Breast epithelium (tissue), 4 donors: ENCODE measurements around the gene SDCCAG8. TPM values are rescaled to one million over a fixed set of nuclear protein-coding genes. Genes with fewer than 3 reads are reported as not detected.
A peak's percentile ranks its signal among the peaks of the same experiment; 100 is the strongest.

Experiments
- DNase-seq, 2 donors: peaks; one replicate each; pipeline ENCODE4 v3.0.0-alpha.2; 2019; ENCODE audit warnings: low spot score in 2 of 2
- H3K27ac ChIP-seq, 2 donors: fragments of 200-600 bp; sonication (generic) in 1 of 2; one replicate each; pipeline ENCODE4 v1.5.1; 2016 to 2019; ENCODE audit warnings: mild to moderate bottlenecking in 1 of 2
- H3K27me3 ChIP-seq, 2 donors: fragments of 200-600 bp; sonication (generic) in 1 of 2; one replicate each; pipeline versions ENCODE4 v1.5.1 to v1.6.0; 2017 to 2019; ENCODE audit warnings: control low read depth in 1 of 2, mild to moderate bottlenecking in 1 of 2
- H3K36me3 ChIP-seq: fragments of 200-600 bp; one replicate; pipeline ENCODE4 v1.5.1; 2019
- H3K4me1 ChIP-seq, 2 donors: fragments of 200-600 bp; sonication (generic); one replicate each; pipeline ENCODE4 v1.5.1; 2016 to 2019; ENCODE audit warnings: control low read depth in 1 of 2
- H3K4me3 ChIP-seq, 3 donors: fragments of 200-600 bp; sonication (generic); 1 replicate in 2 of 3; 2 replicates in 1 of 3; pipeline ENCODE4 v1.5.1; 2016 to 2019; ENCODE audit warnings: mild to moderate bottlenecking in 3 of 3, moderate library complexity in 2 of 3
- H3K9me3 ChIP-seq, 2 donors: fragments of 200-600 bp; sonication (generic) in 1 of 2; one replicate each; pipeline ENCODE4 v1.5.1; 2016 to 2019; ENCODE audit warnings: control low read depth in 1 of 2
- POLR2A ChIP-seq: fragments of 450-650 bp; IDR thresholded peaks from one replicate; pipeline ENCODE4 v1.6.1; 2016; ENCODE audit warnings: antibody characterized with exemption, mild to moderate bottlenecking, moderate library complexity
- POLR2AphosphoS5 ChIP-seq, 3 donors: sonication (generic); formaldehyde crosslinking; IDR thresholded peaks; one replicate each; pipeline ENCODE4 v1.6.1; 2017; ENCODE audit warnings: antibody characterized with exemption in 3 of 3
- intact Hi-C: fragments of 100-400 bp; cut with DNase I; formaldehyde crosslinking; loops from one replicate; pipeline ENCODE4 v1.15.1; 2023; ENCODE audit warnings: low total_unique reads
- total RNA-seq, 3 donors: library from RNA; depleted of rRNA; stranded (reverse); fragments of >200 nt; gene quantifications; one replicate each; pipeline ENCODE4 v1.1.0, GENCODE V29; 2016
- TF ChIP-seq, protein P1 (sequence below), 3 donors: fragments of 450-650 bp; IDR thresholded peaks; one replicate each; pipeline ENCODE4 v1.5.1; 2016 to 2017; ENCODE audit warnings: antibody characterized with exemption in 3 of 3, mild to moderate bottlenecking in 3 of 3, moderate library complexity in 3 of 3

The SDCCAG8 gene
- total RNA-seq, 3 donors from 2014 or later, result 48.6 to 73.0 (median 62.3) TPM

GRCh38 chr1:243470502-243470901, 214.7 kb downstream of the SDCCAG8 start:
- no peak for DNase-seq
- TF ChIP-seq POLR2AphosphoS5 (IDR thresholded peaks at IDR 0.05) (no peak), POLR2A (no peak)
- TF ChIP-seq, protein P1, sequence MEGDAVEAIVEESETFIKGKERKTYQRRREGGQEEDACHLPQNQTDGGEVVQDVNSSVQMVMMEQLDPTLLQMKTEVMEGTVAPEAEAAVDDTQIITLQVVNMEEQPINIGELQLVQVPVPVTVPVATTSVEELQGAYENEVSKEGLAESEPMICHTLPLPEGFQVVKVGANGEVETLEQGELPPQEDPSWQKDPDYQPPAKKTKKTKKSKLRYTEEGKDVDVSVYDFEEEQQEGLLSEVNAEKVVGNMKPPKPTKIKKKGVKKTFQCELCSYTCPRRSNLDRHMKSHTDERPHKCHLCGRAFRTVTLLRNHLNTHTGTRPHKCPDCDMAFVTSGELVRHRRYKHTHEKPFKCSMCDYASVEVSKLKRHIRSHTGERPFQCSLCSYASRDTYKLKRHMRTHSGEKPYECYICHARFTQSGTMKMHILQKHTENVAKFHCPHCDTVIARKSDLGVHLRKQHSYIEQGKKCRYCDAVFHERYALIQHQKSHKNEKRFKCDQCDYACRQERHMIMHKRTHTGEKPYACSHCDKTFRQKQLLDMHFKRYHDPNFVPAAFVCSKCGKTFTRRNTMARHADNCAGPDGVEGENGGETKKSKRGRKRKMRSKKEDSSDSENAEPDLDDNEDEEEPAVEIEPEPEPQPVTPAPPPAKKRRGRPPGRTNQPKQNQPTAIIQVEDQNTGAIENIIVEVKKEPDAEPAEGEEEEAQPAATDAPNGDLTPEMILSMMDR (IDR thresholded peaks at IDR 0.05), result no peak
- intact Hi-C loops, result no loop called here
- H3K27ac ChIP-seq, result no peak overlapping the region
- H3K4me1 ChIP-seq, result no peaks in the 10 kb centered on the region
- no peaks in the 10 kb centered on the region for H3K9me3 ChIP-seq
- no peak overlapping the region for H3K4me3 ChIP-seq
- H3K36me3 ChIP-seq, result no peaks in the 10 kb centered on the region
- no peaks in the 10 kb centered on the region for H3K27me3 ChIP-seq

- no peak for DNase-seq
- Histone ChIP-seq H3K9me3 (no peaks in the 10 kb centered on the region), H3K36me3 (no peaks in the 10 kb centered on the region), H3K4me1 (no peaks in the 10 kb centered on the region), H3K27me3 (no peaks in the 10 kb centered on the region), H3K4me3 (no peak overlapping the region), H3K27ac (no peak overlapping the region)
- intact Hi-C loops, result no loop called here
- no peak for TF ChIP-seq POLR2A
- no peak for TF ChIP-seq POLR2AphosphoS5 (IDR thresholded peaks at IDR 0.05)
- TF ChIP-seq, protein P1 (IDR thresholded peaks at IDR 0.05), result no peak
These were observed 215.3 kb downstream of the SDCCAG8 start for GRCh38 chr1:243471026-243471685.

DNA sequence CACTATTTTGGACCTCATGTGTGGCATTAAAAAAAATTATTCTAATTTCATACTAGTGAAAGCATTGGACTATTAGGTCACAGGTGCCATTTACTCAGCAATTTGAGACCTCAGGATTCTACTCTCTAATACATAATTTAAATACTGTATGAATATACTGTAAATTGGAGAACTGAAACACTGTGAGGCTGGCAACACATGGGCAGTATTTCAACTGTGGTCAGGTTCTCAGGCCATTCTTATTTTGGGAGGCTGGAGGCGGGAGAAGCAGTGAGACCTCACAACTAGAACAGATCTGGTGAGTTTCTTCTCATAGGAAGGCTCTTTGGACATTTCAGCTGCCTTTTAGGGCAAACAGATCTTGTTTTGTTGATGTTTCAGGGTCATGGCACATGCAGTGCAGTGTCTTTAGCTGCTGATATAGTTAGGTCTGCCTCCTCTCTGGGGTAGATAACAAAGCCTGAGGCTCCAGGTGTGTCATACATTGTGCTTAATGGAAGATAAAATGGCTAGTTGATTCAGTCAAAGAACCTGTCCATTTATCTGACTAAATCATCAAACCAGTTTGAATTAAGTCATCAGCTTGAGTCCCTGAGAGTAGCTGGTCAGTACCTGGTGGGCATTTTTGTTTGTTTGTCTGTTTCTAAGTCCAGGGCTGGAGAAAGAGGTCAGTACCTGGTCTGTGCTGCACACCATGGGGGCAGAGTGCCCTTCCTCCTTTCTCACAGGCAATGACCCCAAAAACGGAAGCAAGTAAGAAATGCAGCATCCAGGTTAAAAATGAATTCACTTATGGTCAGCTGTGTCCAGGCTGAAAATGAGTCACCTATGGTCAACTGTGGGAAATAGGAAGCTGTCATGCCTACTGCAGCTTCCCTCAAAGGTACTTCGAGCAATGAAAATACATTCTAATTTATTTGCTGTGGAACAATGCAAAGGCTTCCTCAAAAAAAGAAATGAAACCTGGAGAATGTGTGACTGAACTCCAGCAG, 216.2 kb downstream of the SDCCAG8 start:
- Histone ChIP-seq H3K27ac (no peak overlapping the region), H3K36me3 (no peaks in the 10 kb centered on the region), H3K9me3 (no peaks in the 10 kb centered on the region), H3K27me3 (no peaks in the 10 kb centered on the region), H3K4me1 (no peaks in the 10 kb centered on the region), H3K4me3 (no peak overlapping the region)
- TF ChIP-seq, protein P1 (IDR thresholded peaks at IDR 0.05), result no peak
- TF ChIP-seq POLR2A, result no peak
- TF ChIP-seq POLR2AphosphoS5 (IDR thresholded peaks at IDR 0.05), result no peak
- intact Hi-C loops, result no loop called here
- no peak for DNase-seq

DNA sequence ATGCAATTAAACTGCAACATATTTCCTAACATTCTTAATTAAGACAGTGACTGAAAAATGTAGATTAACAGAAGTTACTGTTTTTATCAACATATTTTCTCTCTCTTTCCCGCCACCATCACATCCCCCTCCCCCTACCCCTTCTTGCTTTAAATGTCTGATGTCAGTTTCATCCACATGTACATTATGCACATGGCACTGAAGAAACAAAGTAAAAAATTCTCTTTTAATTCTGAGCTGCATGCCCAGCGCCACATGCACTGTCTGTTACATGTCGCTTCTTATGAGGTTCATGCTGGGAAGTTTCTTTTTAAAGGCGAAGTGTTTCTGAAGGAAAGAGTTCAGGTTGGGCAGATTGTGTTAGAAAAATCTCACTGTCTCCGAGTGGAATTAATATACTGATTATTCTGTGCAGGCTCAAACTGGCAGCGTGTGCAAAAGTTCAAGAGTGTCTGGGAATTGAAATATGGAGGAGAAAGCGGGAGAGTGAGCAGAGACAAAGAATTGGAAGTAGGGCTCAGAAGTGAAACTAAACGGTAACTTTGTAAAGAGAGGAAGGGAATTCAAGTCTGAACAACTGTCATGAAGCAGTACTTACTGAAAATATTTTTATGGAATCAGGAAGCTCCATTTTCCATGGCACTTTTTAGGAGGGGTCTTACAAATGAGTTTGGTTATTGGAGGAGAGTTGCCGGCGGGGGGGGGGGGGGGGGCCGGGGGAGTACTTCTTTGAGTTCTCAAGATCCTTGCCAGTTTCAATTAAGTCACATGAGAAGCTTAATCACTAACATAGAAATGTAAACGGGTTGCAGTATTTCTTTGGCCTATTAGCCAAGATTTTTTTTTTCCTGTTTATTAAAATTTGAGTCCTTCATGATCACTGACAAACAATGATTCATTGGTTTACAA, 217.6 kb downstream of the SDCCAG8 start:
- Histone ChIP-seq H3K27me3 (no peaks in the 10 kb centered on the region), H3K27ac (peak overlapping the region in 1 of 2 donors; percentile 21), H3K4me3 (peak overlapping the region; percentile 38 to 60 (median 45)), H3K36me3 (no peaks in the 10 kb centered on the region), H3K9me3 (no peaks in the 10 kb centered on the region), H3K4me1 (no peaks in the 10 kb centered on the region)
- intact Hi-C loops, result no loop called here
- no peak for TF ChIP-seq POLR2A
- TF ChIP-seq, protein P1 (IDR thresholded peaks at IDR 0.05), result no peak
- no peak for TF ChIP-seq POLR2AphosphoS5 (IDR thresholded peaks at IDR 0.05)
- no peak for DNase-seq
